Measurements from ENCODE around the gene TAS2R60. TPM values are rescaled to one million over a fixed set of nuclear protein-coding genes. Genes with fewer than 3 reads are reported as not detected.
A peak's percentile ranks its signal among the peaks of the same experiment; 100 is the strongest.

TAS2R60 gene
- total and polyA plus RNA-seq, 2 experiments from 2014 or later, result 0.37 to 4.0 TPM

DNA sequence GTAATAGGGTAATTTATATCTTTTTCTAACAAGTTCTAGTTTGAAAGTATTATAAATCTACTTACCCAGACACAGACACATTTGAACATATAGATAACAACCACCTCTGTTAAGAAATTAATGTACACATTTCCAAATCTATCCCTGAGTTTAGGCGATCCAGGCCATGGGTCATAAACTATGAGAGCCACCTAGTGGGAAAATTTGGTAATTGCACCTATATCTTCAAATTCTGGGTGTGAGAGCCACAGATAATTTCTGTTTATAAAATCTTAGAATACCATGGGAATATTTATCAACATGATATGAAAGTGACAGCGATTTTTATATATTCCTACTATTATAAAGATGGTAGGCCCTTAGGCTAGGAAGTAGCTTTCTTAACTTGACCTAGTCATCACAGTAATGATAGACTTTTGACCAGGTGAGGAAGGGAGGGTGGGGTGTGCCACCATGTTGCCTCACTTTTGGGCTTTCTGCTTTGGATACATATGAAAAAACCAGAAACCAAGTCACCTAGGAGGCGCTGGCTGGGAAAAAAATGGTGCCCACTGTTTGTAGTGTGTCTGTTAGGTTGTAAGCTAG is 26.6 kb upstream of the TAS2R60 start:
- H3K36me3 ChIP-seq (ENCODE audit: insufficient read depth), result 0 out of 2 replicates have a peak, but pooled peaks cover 9% of the 10 kb centered on the region
- TF ChIP-seq, protein P1, sequence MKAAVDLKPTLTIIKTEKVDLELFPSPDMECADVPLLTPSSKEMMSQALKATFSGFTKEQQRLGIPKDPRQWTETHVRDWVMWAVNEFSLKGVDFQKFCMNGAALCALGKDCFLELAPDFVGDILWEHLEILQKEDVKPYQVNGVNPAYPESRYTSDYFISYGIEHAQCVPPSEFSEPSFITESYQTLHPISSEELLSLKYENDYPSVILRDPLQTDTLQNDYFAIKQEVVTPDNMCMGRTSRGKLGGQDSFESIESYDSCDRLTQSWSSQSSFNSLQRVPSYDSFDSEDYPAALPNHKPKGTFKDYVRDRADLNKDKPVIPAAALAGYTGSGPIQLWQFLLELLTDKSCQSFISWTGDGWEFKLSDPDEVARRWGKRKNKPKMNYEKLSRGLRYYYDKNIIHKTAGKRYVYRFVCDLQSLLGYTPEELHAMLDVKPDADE (IDR thresholded peaks at IDR 0.05), result no peak
- peak; percentile 72 to 88 for TF ChIP-seq CTCF (conservative IDR thresholded peaks at IDR 0.05; ENCODE audit: low read depth in 2 of 2)
- TF ChIP-seq, protein P2, sequence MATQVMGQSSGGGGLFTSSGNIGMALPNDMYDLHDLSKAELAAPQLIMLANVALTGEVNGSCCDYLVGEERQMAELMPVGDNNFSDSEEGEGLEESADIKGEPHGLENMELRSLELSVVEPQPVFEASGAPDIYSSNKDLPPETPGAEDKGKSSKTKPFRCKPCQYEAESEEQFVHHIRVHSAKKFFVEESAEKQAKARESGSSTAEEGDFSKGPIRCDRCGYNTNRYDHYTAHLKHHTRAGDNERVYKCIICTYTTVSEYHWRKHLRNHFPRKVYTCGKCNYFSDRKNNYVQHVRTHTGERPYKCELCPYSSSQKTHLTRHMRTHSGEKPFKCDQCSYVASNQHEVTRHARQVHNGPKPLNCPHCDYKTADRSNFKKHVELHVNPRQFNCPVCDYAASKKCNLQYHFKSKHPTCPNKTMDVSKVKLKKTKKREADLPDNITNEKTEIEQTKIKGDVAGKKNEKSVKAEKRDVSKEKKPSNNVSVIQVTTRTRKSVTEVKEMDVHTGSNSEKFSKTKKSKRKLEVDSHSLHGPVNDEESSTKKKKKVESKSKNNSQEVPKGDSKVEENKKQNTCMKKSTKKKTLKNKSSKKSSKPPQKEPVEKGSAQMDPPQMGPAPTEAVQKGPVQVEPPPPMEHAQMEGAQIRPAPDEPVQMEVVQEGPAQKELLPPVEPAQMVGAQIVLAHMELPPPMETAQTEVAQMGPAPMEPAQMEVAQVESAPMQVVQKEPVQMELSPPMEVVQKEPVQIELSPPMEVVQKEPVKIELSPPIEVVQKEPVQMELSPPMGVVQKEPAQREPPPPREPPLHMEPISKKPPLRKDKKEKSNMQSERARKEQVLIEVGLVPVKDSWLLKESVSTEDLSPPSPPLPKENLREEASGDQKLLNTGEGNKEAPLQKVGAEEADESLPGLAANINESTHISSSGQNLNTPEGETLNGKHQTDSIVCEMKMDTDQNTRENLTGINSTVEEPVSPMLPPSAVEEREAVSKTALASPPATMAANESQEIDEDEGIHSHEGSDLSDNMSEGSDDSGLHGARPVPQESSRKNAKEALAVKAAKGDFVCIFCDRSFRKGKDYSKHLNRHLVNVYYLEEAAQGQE (IDR thresholded peaks at IDR 0.05; ENCODE audit: unreplicated experiment), result no peak
- peak; percentile 75 for DNase-seq (ENCODE audit: low spot score)
- H3K4me2 ChIP-seq, result no peak overlapping the region
- 0 out of 2 replicates have a peak, but pooled peaks cover 3% of the 10 kb centered on the region for H3K9me2 ChIP-seq (ENCODE audit: insufficient read depth)
- Mint-ChIP-seq H3K27me3 (ENCODE audit: insufficient read depth, low read depth, poor library complexity) (peaks cover 12% of the 10 kb centered on the region), H3K36me3 (ENCODE audit: low read depth) (peaks cover 32% of the 10 kb centered on the region), H3K9me3 (peaks cover 21% of the 10 kb centered on the region), H3K4me3 (no peak overlapping the region), H3K4me1 (peaks cover 63% of the 10 kb centered on the region), H3K27ac (no peak overlapping the region)
- H4K20me1 ChIP-seq (replicated peaks; ENCODE audit: insufficient read depth), result no peaks in the 10 kb centered on the region
- no peaks in the 10 kb centered on the region for H3K27me3 ChIP-seq (ENCODE audit: insufficient read depth)
- H3K4me1 ChIP-seq (ENCODE audit: insufficient read depth), result peaks cover 51% of the 10 kb centered on the region
- no peak overlapping the region for H2AFZ ChIP-seq
- H3K79me2 ChIP-seq (replicated peaks; ENCODE audit: insufficient read depth), result peaks cover 3% of the 10 kb centered on the region; the same call in 1 of the 2 replicates
- H3K27ac ChIP-seq (ENCODE audit: low read depth), result no peak overlapping the region
- H3F3A ChIP-seq (replicated peaks; ENCODE audit: low read depth), result 0 out of 2 replicates have a peak, but pooled peaks cover 3% of the 10 kb centered on the region
- 0 out of 3 replicates have a peak, but pooled peaks have one; percentile 14 for ATAC-seq
- no peak overlapping the region for H3K4me3 ChIP-seq

- Mint-ChIP-seq H3K9me3 (peaks cover 27% of the 10 kb centered on the region), H3K27me3 (ENCODE audit: insufficient read depth, low read depth, poor library complexity) (peaks cover 6% of the 10 kb centered on the region), H3K4me1 (peaks cover 51% of the 10 kb centered on the region), H3K36me3 (ENCODE audit: low read depth) (peaks cover 44% of the 10 kb centered on the region), H3K4me3 (no peak overlapping the region), H3K27ac (peak overlapping the region; percentile 25)
- Histone ChIP-seq H2AFZ (no peak overlapping the region), H3F3A (replicated peaks; ENCODE audit: low read depth) (no peaks in the 10 kb centered on the region), H3K79me2 (replicated peaks; ENCODE audit: insufficient read depth) (no peaks in the 10 kb centered on the region), H3K9me2 (ENCODE audit: insufficient read depth) (0 out of 2 replicates have a peak, but pooled peaks cover 3% of the 10 kb centered on the region), H3K4me1 (ENCODE audit: insufficient read depth) (peaks cover 41% of the 10 kb centered on the region), H3K27me3 (ENCODE audit: insufficient read depth) (no peaks in the 10 kb centered on the region), H3K36me3 (ENCODE audit: insufficient read depth) (0 out of 2 replicates have a peak, but pooled peaks cover 9% of the 10 kb centered on the region), H4K20me1 (replicated peaks; ENCODE audit: insufficient read depth) (no peaks in the 10 kb centered on the region), H3K27ac (ENCODE audit: low read depth) (peak overlapping the region; percentile 85), H3K4me3 (no peak overlapping the region), H3K4me2 (peak overlapping the region; percentile 40)
- DNase-seq (ENCODE audit: low spot score) (peak; percentile 60), ATAC-seq (peak; percentile 85)
- TF ChIP-seq ZNF114 (CRISPR knock-in tag; IDR thresholded peaks at IDR 0.05), result no peak
- no peak for TF ChIP-seq EZH2 (IDR thresholded peaks at IDR 0.05; ENCODE audit: low read depth, unreplicated experiment)
- no peak; the same call in 1 of the 2 replicates for TF ChIP-seq ZNF462 (CRISPR knock-in tag; IDR thresholded peaks at IDR 0.05)
Observed at GRCh38 chr7:143417734-143418383, 25.4 kb upstream of the TAS2R60 start.
